ENCODE measurements around the gene RNF121. TPM values are rescaled to one million over a fixed set of nuclear protein-coding genes. Genes with fewer than 3 reads are reported as not detected.
"Not testable (repeated sequence)": the region's sequence is repeated elsewhere in the genome, so short reads cannot be mapped to it uniquely, and the experiment has no call there.

Gene RNF121
- total and polyA plus RNA-seq, 2 of the 4 experiments (the other 2 are of a cell fraction) = 43.4 to 88.7 TPM

- H3K4me2 ChIP-seq (ENCODE audit: low read depth, low read length); dilution Hi-C loops (cut with HindIII; ENCODE audit: low sequenced_read_pairs, unreplicated experiment); H3K9ac ChIP-seq (ENCODE audit: low read depth, low read length); H4K8ac ChIP-seq (ENCODE audit: low read depth in 2 of 2, low read length in 2 of 2); H4K5ac ChIP-seq (ENCODE audit: low read depth, low read length); in situ Hi-C loops (cut with MboI; ENCODE audit: low sequenced_read_pairs); H2AFZ ChIP-seq (replicated peaks; ENCODE audit: low read length, poor library complexity); H2AK5ac ChIP-seq (ENCODE audit: low read depth, low read length); CTCF ChIA-PET; H3K9me3 ChIP-seq (ENCODE audit: control insufficient read depth, insufficient read depth, low read length); H3K4me3 ChIP-seq (ENCODE audit: insufficient read depth, low read depth, low read length); intact Hi-C loops (cut with micrococcal nuclease); H2BK120ac ChIP-seq (ENCODE audit: low read depth, low read length); H2BK15ac ChIP-seq (ENCODE audit: low read depth, low read length); H2AK9ac ChIP-seq (replicated peaks; ENCODE audit: low read depth, low read length, poor library complexity); H2BK20ac ChIP-seq (ENCODE audit: low read depth, low read length); H3K18ac ChIP-seq (ENCODE audit: low read depth, low read length); ATAC-seq (ENCODE audit: low read depth); H4K91ac ChIP-seq (ENCODE audit: insufficient read depth, low read depth, low read length); H3K4me1 ChIP-seq (ENCODE audit: control insufficient read depth, insufficient read depth, low read length); H3K27ac ChIP-seq (ENCODE audit: insufficient read depth, low read length); H3K79me1 ChIP-seq (ENCODE audit: low read depth in 1 of 2, low read length in 2 of 2); H3K27me3 ChIP-seq (ENCODE audit: control insufficient read depth, insufficient read depth, low read length); H3K4ac ChIP-seq (ENCODE audit: low read depth, low read length); POLR2A ChIA-PET (ENCODE audit: unreplicated experiment); H3K9me1 ChIP-seq (ENCODE audit: insufficient read depth, low read length); H3K23ac ChIP-seq (ENCODE audit: low read depth, low read length); BruUV-seq (replicated peaks); H3K56ac ChIP-seq (ENCODE audit: extremely low read depth, insufficient read depth, low read length); H3K14ac ChIP-seq (replicated peaks; ENCODE audit: low read depth, low read length); H2BK5ac ChIP-seq (ENCODE audit: low read depth, low read length, poor library complexity, severe bottlenecking); H4K20me1 ChIP-seq (ENCODE audit: insufficient read depth, low read length): not testable (repeated sequence)
- peaks cover 16% of the 10 kb centered on the region for H3K36me3 ChIP-seq (ENCODE audit: control insufficient read depth, insufficient read depth, low read length)
- peak; percentile 8 for DNase-seq
- TF ChIP-seq CTCF (conservative IDR thresholded peaks at IDR 0.05; ENCODE audit: low read depth, low read length) = 0 out of 2 replicates have a peak, but pooled peaks have one; percentile 7
- no CpG with 5 or more reads among the region's 10 CpGs for WGBS, 2 experiments (ENCODE audit: extremely low coverage in 2 of 2, insufficient read length in 1 of 2)
Measured at GRCh38 chr11:71911321-71911985, 17.4 kb upstream of the RNF121 start.

GRCh38 chr11:71911986-71912340, 16.9 kb upstream of the RNF121 start:
- H3K23ac ChIP-seq (ENCODE audit: low read depth, low read length); H4K91ac ChIP-seq (ENCODE audit: insufficient read depth, low read depth, low read length); H2BK15ac ChIP-seq (ENCODE audit: low read depth, low read length); H2BK5ac ChIP-seq (ENCODE audit: low read depth, low read length, poor library complexity, severe bottlenecking); H4K8ac ChIP-seq (ENCODE audit: low read depth in 2 of 2, low read length in 2 of 2); dilution Hi-C loops (cut with HindIII; ENCODE audit: low sequenced_read_pairs, unreplicated experiment); H3K14ac ChIP-seq (replicated peaks; ENCODE audit: low read depth, low read length); H4K20me1 ChIP-seq (ENCODE audit: insufficient read depth, low read length); POLR2A ChIA-PET (ENCODE audit: unreplicated experiment); BruUV-seq (replicated peaks); H3K4me1 ChIP-seq (ENCODE audit: control insufficient read depth, insufficient read depth, low read length); H3K9me1 ChIP-seq (ENCODE audit: insufficient read depth, low read length); H3K4ac ChIP-seq (ENCODE audit: low read depth, low read length); H3K56ac ChIP-seq (ENCODE audit: extremely low read depth, insufficient read depth, low read length); H2AFZ ChIP-seq (replicated peaks; ENCODE audit: low read length, poor library complexity); intact Hi-C loops (cut with micrococcal nuclease); H3K9me3 ChIP-seq (ENCODE audit: control insufficient read depth, insufficient read depth, low read length); H2BK120ac ChIP-seq (ENCODE audit: low read depth, low read length); DNase-seq; H3K27ac ChIP-seq (ENCODE audit: insufficient read depth, low read length); H4K5ac ChIP-seq (ENCODE audit: low read depth, low read length); H3K27me3 ChIP-seq (ENCODE audit: control insufficient read depth, insufficient read depth, low read length); H3K4me3 ChIP-seq (ENCODE audit: insufficient read depth, low read depth, low read length); H3K9ac ChIP-seq (ENCODE audit: low read depth, low read length); H3K18ac ChIP-seq (ENCODE audit: low read depth, low read length); ATAC-seq (ENCODE audit: low read depth); in situ Hi-C loops (cut with MboI; ENCODE audit: low sequenced_read_pairs); H3K4me2 ChIP-seq (ENCODE audit: low read depth, low read length); H2BK20ac ChIP-seq (ENCODE audit: low read depth, low read length); H2AK9ac ChIP-seq (replicated peaks; ENCODE audit: low read depth, low read length, poor library complexity); CTCF ChIA-PET; H2AK5ac ChIP-seq (ENCODE audit: low read depth, low read length); H3K79me1 ChIP-seq (ENCODE audit: low read depth in 1 of 2, low read length in 2 of 2): not testable (repeated sequence)
- peaks cover 17% of the 10 kb centered on the region for H3K36me3 ChIP-seq (ENCODE audit: control insufficient read depth, insufficient read depth, low read length)
- WGBS, 2 experiments (ENCODE audit: extremely low coverage in 2 of 2, insufficient read length in 1 of 2) = 96% methylated on average over 5 of the region's 10 CpGs; no CpG with 5 or more reads in 1 of the 2 experiments
